Stimulated activated CD4-positive, alpha-beta T cell treated with anti-CD3 and anti-CD28 coated beads, Interleukin-4, amount 100 ng/mL, for 24 hours (primary cell): Measurements from ENCODE around the gene ARHGEF11.

ENCODE experiments used
- DNase-seq: peaks from one replicate; pipeline ENCODE4 v3.0.0-alpha.2; 2020

The ARHGEF11 gene

GRCh38 chr1:157047062-157047410 lies 1.5 kb upstream of the ARHGEF11 start:
- DNase-seq, result no peak

- no peak for DNase-seq
Measured at GRCh38 chr1:157044326-157044725, 1.2 kb downstream of the ARHGEF11 start.

GRCh38 chr1:157043685-157044084 lies 1.9 kb downstream of the ARHGEF11 start:
- DNase-seq, result no peak

GRCh38 chr1:157042846-157043245 lies 2.7 kb downstream of the ARHGEF11 start:
- DNase-seq, result no peak

- no peak for DNase-seq
Measured at GRCh38 chr1:157040802-157041201, 4.7 kb downstream of the ARHGEF11 start.

GRCh38 chr1:157035121-157035520 lies 10.4 kb downstream of the ARHGEF11 start:
- no peak for DNase-seq

- no peak for DNase-seq
Measured at GRCh38 chr1:157034137-157034800, 11.3 kb downstream of the ARHGEF11 start.

GRCh38 chr1:157033357-157033876 lies 12.1 kb downstream of the ARHGEF11 start:
- no peak for DNase-seq

GRCh38 chr1:157032303-157032702 lies 13.2 kb downstream of the ARHGEF11 start:
- no peak for DNase-seq

GRCh38 chr1:157030728-157031127 lies 14.8 kb downstream of the ARHGEF11 start:
- DNase-seq, result no peak

- no peak for DNase-seq
Measured at GRCh38 chr1:157028674-157029073, 16.9 kb downstream of the ARHGEF11 start.

GRCh38 chr1:157025856-157026255 lies 19.7 kb downstream of the ARHGEF11 start:
- no peak for DNase-seq

- DNase-seq, result no peak
Measured at GRCh38 chr1:157025385-157025784, 20.2 kb downstream of the ARHGEF11 start.

GRCh38 chr1:157021688-157022087 lies 23.9 kb downstream of the ARHGEF11 start:
- DNase-seq, result no peak

- DNase-seq, result no peak
Measured at GRCh38 chr1:157019457-157019856, 26.1 kb downstream of the ARHGEF11 start.

- DNase-seq, result no peak
Measured at GRCh38 chr1:157011845-157012244, 33.7 kb downstream of the ARHGEF11 start.

- DNase-seq, result no peak
Measured at GRCh38 chr1:157008502-157008901, 37.0 kb downstream of the ARHGEF11 start.

GRCh38 chr1:157007306-157007705 lies 38.2 kb downstream of the ARHGEF11 start:
- DNase-seq, result no peak

- DNase-seq, result no peak
Measured at GRCh38 chr1:157006676-157007075, 38.9 kb downstream of the ARHGEF11 start.

GRCh38 chr1:157005965-157006364 lies 39.6 kb downstream of the ARHGEF11 start:
- no peak for DNase-seq

- no peak for DNase-seq
Measured at GRCh38 chr1:157004806-157005205, 40.7 kb downstream of the ARHGEF11 start.

GRCh38 chr1:157004327-157004726 lies 41.2 kb downstream of the ARHGEF11 start:
- no peak for DNase-seq

GRCh38 chr1:157001304-157001703 lies 44.2 kb downstream of the ARHGEF11 start:
- DNase-seq, result no peak

- DNase-seq, result no peak
Measured at GRCh38 chr1:157000686-157001085, 44.9 kb downstream of the ARHGEF11 start.
